ENCODE data around the gene TNC.

TNC gene

GRCh38 chr9:115103746-115104477 lies 14.0 kb downstream of the TNC start:
- no peak for DNase-seq

- DNase-seq, result no peak
These were observed 18.1 kb downstream of the TNC start for GRCh38 chr9:115099901-115100300.

GRCh38 chr9:115098226-115098965 lies 19.6 kb downstream of the TNC start:
- DNase-seq, result no peak

- DNase-seq, result no peak
These were observed 24.4 kb downstream of the TNC start for GRCh38 chr9:115093520-115093919.

- DNase-seq, result no peak
These were observed 27.5 kb downstream of the TNC start for GRCh38 chr9:115090486-115090885.

GRCh38 chr9:115088860-115089259 lies 29.1 kb downstream of the TNC start:
- no peak for DNase-seq

- no peak for DNase-seq
These were observed 31.1 kb downstream of the TNC start for GRCh38 chr9:115086886-115087285.

GRCh38 chr9:115086461-115086860 lies 31.5 kb downstream of the TNC start:
- no peak for DNase-seq

- DNase-seq, result no peak
These were observed 32.1 kb downstream of the TNC start for GRCh38 chr9:115085773-115086377.

- no peak for DNase-seq
These were observed 33.2 kb downstream of the TNC start for GRCh38 chr9:115084709-115085108.

GRCh38 chr9:115084157-115084556 lies 33.8 kb downstream of the TNC start:
- no peak for DNase-seq

GRCh38 chr9:115080242-115080641 lies 37.7 kb downstream of the TNC start:
- no peak for DNase-seq

- DNase-seq, result no peak
These were observed 38.8 kb downstream of the TNC start for GRCh38 chr9:115079156-115079555.

- no peak for DNase-seq
These were observed 44.5 kb downstream of the TNC start for GRCh38 chr9:115073456-115073855.

GRCh38 chr9:115071176-115071575 lies 46.8 kb downstream of the TNC start:
- no peak for DNase-seq

GRCh38 chr9:115069771-115070170 lies 48.2 kb downstream of the TNC start:
- DNase-seq, result no peak

- DNase-seq, result no peak
These were observed 48.7 kb downstream of the TNC start for GRCh38 chr9:115069302-115069701.

- DNase-seq, result no peak
These were observed 49.9 kb downstream of the TNC start for GRCh38 chr9:115068031-115068430.

- DNase-seq, result no peak
These were observed 54.7 kb downstream of the TNC start for GRCh38 chr9:115063058-115063845.

GRCh38 chr9:115058684-115059315 lies 59.2 kb downstream of the TNC start:
- no peak for DNase-seq

- DNase-seq, result no peak
These were observed 59.8 kb downstream of the TNC start for GRCh38 chr9:115058175-115058574.

GRCh38 chr9:115057559-115057958 lies 60.4 kb downstream of the TNC start:
- DNase-seq, result no peak
